GM23338 (cell line): ENCODE results near the gene ABR.

Source experiments
- CTCF ChIP-seq, 2 experiments: fragments of 200-600 bp in 1 of 2; sonication (generic) in 1 of 2; conservative IDR thresholded peaks; 2 replicates each; pipeline versions ENCODE4 v1.5.1 to v1.6.1; 2016 to 2017; ENCODE audit warnings: antibody characterized with exemption in 2 of 2, low read depth in 2 of 2, mild to moderate bottlenecking in 2 of 2, moderate library complexity in 1 of 2
- EZH2phosphoT487 ChIP-seq: fragments of 200-600 bp; sonication (generic); IDR thresholded peaks from one replicate; pipeline ENCODE4 v1.8.1; 2018; ENCODE audit warnings: antibody characterized with exemption; ENCODE audit not compliant: unreplicated experiment
- NANOG ChIP-seq: IDR thresholded peaks from 2 replicates; pipeline ENCODE4 v1.6.1; 2016; ENCODE audit warnings: antibody characterized with exemption, borderline replicate concordance
- POLR2AphosphoS5 ChIP-seq: IDR thresholded peaks from 2 replicates; pipeline ENCODE4 v1.6.1; 2016; ENCODE audit warnings: antibody characterized with exemption, low read depth
- REST ChIP-seq: IDR thresholded peaks from one replicate; pipeline ENCODE4 v1.6.1; 2018; ENCODE audit warnings: antibody characterized with exemption; ENCODE audit not compliant: unreplicated experiment
- STAT1 ChIP-seq: IDR thresholded peaks from one replicate; pipeline ENCODE4 v1.6.1; 2016; ENCODE audit warnings: antibody characterized with exemption; ENCODE audit not compliant: unreplicated experiment
- ZNF114 ChIP-seq: fragments of 250-450 bp; sonication (Bioruptor Pico); IDR thresholded peaks from 2 replicates; pipeline ENCODE4 v1.5.0; 2020; ENCODE audit warnings: mild to moderate bottlenecking, moderate library complexity
- ZNF331 ChIP-seq: fragments of 250-450 bp; sonication (Bioruptor Pico); IDR thresholded peaks from 2 replicates; pipeline ENCODE4 v1.5.0; 2020; ENCODE audit warnings: low read depth, mild to moderate bottlenecking, moderate library complexity

GRCh38 chr17:992933-993332 is 186.8 kb downstream of the ABR start:
- TF ChIP-seq CTCF (conservative IDR thresholded peaks at IDR 0.05; ENCODE audit: low read depth in 2 of 2) (no peak), ZNF331 (CRISPR knock-in tag) (no peak), ZNF114 (CRISPR knock-in tag) (no peak), POLR2AphosphoS5 (no peak), EZH2phosphoT487 (no peak), STAT1 (no peak), REST (no peak), NANOG (no peak)
